A673 (cell line): Measurements from ENCODE around the gene LONRF3. TPM values are rescaled to one million over a fixed set of nuclear protein-coding genes. Genes with fewer than 3 reads are reported as not detected.
"Not testable (repeated sequence)": the region's sequence is repeated elsewhere in the genome, so short reads cannot be mapped to it uniquely, and the experiment has no call there.

Experiments used
- BruUV-seq: library from RNA; stranded (reverse); fragments of 400-500 nt; replicated peaks from 2 replicates; lab custom pipeline; 2021; lab: Mats Ljungman, UMichigan
- CTCF ChIA-PET: fragments of 300-600 bp; sonication (Branson Sonifier 250); formaldehyde crosslinking; loops from one replicate; lab custom pipeline; 2022; ENCODE audit warnings: antibody characterized with exemption; lab: Charles Lee
- POLR2A ChIA-PET: fragments of 300-600 bp; sonication (Branson Sonifier 250); formaldehyde crosslinking; loops from one replicate; lab custom pipeline; 2022; ENCODE audit warnings: antibody characterized with exemption; ENCODE audit not compliant: low non-redundant PET; lab: Charles Lee
- DNase-seq: peaks from one replicate; pipeline ENCODE4 v3.0.0-alpha.2; 2015; ENCODE audit warnings: low spot score
- H3K27ac ChIP-seq: fragments of 200-600 bp; sonication (generic); 2 replicates; pipeline ENCODE4 v1.5.1; 2016; ENCODE audit warnings: mixed run types, low read depth, mild to moderate bottlenecking, mixed read lengths, antibody characterized with exemption, low read length; ENCODE audit not compliant: poor library complexity, severe bottlenecking
- H3K27me3 ChIP-seq: fragments of 200-600 bp; sonication (generic); replicated peaks from 2 replicates; pipeline ENCODE4 v1.6.1; 2017; ENCODE audit warnings: mixed run types, low read depth, mild to moderate bottlenecking, mixed read lengths, antibody characterized with exemption, low read length; ENCODE audit not compliant: insufficient read depth, poor library complexity
- H3K36me3 ChIP-seq: fragments of 200-600 bp; sonication (generic); 2 replicates; pipeline ENCODE4 v1.6.1; 2016; ENCODE audit warnings: mixed run types, mild to moderate bottlenecking, mixed read lengths, antibody characterized with exemption, low read length; ENCODE audit not compliant: insufficient read depth, poor library complexity, severe bottlenecking
- H3K4me1 ChIP-seq: fragments of 200-600 bp; sonication (generic); 2 replicates; pipeline ENCODE4 v1.6.1; 2017; ENCODE audit warnings: mixed run types, mild to moderate bottlenecking, mixed read lengths, antibody characterized with exemption, low read length; ENCODE audit not compliant: insufficient read depth, poor library complexity, severe bottlenecking
- H3K4me3 ChIP-seq: fragments of 200-600 bp; sonication (generic); 2 replicates; pipeline ENCODE4 v1.5.1; 2016; ENCODE audit warnings: low read depth, mixed run types, mild to moderate bottlenecking, mixed read lengths, low read length; ENCODE audit not compliant: poor library complexity, severe bottlenecking
- H3K9me3 ChIP-seq: fragments of 200-600 bp; sonication (generic); 2 replicates; pipeline ENCODE4 v1.6.1; 2016; ENCODE audit warnings: mixed run types, low read depth, mild to moderate bottlenecking, mixed read lengths, antibody characterized with exemption, low read length; ENCODE audit not compliant: poor library complexity, severe bottlenecking
- EZH2 ChIP-seq: fragments of 200-600 bp; sonication (generic); IDR thresholded peaks from 2 replicates; pipeline ENCODE4 v1.6.1; 2017; ENCODE audit warnings: borderline replicate concordance, low read depth, mild to moderate bottlenecking, mixed read lengths, antibody characterized with exemption, low read length; ENCODE audit not compliant: poor library complexity, severe bottlenecking
- intact Hi-C: fragments of 100-400 bp; cut with micrococcal nuclease; formaldehyde crosslinking; loops from one replicate; pipeline ENCODE4 v1.10.0; 2022; ENCODE audit not compliant: unreplicated experiment
- total RNA-seq: library from RNA; stranded (reverse); gene quantifications from 2 replicates; pipeline ENCODE4 v1.2.3, GENCODE V29; 2021
- TF ChIP-seq, protein P1 (sequence below): fragments of 300-800, 200-600 bp; sonication (generic); conservative IDR thresholded peaks from 2 replicates; pipeline ENCODE4 v1.5.1; 2017; ENCODE audit warnings: low read depth, mild to moderate bottlenecking, antibody characterized with exemption, low read length, moderate library complexity, mixed read lengths

LONRF3 gene
- total RNA-seq, 1 experiment from 2014 or later: 0.11 TPM

DNA sequence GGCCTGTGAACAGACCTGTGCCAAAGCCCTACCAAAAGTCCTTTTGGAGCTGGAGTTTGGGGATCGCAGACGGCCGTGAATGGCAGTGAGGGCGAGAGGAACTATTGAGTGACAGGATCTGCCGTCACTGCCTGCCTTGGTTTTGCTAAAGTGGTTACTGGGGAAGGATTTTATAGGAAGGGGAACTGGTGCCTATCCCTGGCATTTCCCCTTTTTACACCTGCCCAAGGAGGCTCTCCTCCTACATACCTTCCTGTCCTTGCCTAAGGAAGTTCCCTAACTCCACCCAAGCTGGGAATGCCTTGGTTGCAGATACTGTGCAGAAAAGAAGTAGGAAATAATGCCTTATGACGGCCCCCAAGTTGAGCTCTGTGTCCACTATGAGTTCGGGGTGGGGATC, 14.5 kb downstream of the LONRF3 start:
- intact Hi-C loops: no loop called here
- no peak for DNase-seq
- BruUV-seq: no TSS peak
- Histone ChIP-seq H3K4me1 (no peaks in the 10 kb centered on the region), H3K4me3 (no peak overlapping the region), H3K27ac (no peak overlapping the region), H3K27me3 (no peaks in the 10 kb centered on the region), H3K9me3 (no peaks in the 10 kb centered on the region), H3K36me3 (no peaks in the 10 kb centered on the region)
- CTCF ChIA-PET: interaction anchor here (0.6 kb wide), 1 partner anchor 13 kb away, joined by 3 read pairs; no protein-coding TSS in a partner anchor
- POLR2A ChIA-PET: no interaction called here
- TF ChIP-seq, protein P1, sequence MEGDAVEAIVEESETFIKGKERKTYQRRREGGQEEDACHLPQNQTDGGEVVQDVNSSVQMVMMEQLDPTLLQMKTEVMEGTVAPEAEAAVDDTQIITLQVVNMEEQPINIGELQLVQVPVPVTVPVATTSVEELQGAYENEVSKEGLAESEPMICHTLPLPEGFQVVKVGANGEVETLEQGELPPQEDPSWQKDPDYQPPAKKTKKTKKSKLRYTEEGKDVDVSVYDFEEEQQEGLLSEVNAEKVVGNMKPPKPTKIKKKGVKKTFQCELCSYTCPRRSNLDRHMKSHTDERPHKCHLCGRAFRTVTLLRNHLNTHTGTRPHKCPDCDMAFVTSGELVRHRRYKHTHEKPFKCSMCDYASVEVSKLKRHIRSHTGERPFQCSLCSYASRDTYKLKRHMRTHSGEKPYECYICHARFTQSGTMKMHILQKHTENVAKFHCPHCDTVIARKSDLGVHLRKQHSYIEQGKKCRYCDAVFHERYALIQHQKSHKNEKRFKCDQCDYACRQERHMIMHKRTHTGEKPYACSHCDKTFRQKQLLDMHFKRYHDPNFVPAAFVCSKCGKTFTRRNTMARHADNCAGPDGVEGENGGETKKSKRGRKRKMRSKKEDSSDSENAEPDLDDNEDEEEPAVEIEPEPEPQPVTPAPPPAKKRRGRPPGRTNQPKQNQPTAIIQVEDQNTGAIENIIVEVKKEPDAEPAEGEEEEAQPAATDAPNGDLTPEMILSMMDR: no peak

DNA sequence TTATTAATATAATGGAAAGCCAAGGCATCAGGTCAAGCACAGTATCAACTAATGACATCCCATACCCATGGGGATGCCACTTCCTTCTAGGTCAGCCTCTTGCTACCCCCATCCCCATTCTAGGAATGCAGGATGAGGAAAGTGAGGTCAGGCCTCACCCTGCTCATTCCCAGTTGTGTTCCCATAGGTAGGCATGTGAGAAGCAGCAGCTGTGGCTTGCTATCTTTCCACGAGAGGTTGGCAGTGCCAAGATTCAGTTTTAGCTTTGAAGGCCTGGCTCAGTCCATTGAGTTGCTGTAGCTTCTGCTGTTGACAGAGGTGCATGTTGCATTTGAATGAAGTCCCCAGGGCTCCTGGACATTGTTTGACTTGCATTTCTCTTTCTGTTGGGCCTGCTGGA, 15.5 kb downstream of the LONRF3 start:
- POLR2A ChIA-PET: no interaction called here
- Histone ChIP-seq H3K4me1 (no peaks in the 10 kb centered on the region), H3K4me3 (no peak overlapping the region), H3K36me3 (no peaks in the 10 kb centered on the region), H3K27me3 (no peaks in the 10 kb centered on the region), H3K27ac (no peak overlapping the region), H3K9me3 (no peaks in the 10 kb centered on the region)
- intact Hi-C loops: no loop called here
- no TSS peak for BruUV-seq
- no peak for DNase-seq
- CTCF ChIA-PET: no interaction called here
- TF ChIP-seq, protein P1: no peak
- no peak for TF ChIP-seq EZH2

DNA sequence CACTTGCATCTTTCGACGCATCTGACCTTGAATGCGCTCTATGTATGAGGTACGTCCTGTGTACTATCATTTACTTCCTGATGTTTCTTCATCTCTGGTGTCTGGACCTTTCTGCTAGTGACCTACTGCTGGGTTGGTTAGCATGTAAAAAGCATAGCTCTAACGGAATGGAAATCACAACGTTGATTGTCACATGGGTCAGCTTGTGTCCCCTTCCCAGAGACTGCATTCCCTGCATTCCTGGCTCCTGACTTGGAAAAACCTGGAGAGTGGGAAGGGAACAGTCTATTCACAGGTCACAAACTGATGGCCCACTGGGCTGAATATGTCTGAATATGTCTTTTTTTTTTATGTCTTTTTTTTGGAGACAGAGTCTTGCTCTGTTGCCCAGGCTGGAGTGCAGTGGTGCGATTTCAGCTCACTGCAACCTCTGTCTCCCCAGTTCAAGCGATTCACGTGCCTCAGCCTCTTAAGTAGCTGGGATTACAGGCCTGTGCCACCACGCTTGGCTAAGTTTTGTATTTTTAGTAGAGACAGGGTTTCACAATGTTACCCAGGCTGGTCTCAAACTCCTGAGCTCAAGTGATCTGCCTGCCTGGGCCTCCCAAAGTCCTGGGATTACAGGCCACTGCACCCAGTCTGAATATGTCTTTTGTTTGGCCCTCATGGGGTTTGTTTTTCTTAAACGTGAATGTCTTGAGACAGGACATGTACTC, 16.3 kb downstream of the LONRF3 start:
- H3K9me3 ChIP-seq: no peaks in the 10 kb centered on the region
- intact Hi-C loops: no loop called here
- no peaks in the 10 kb centered on the region for H3K27me3 ChIP-seq
- ChIA-PET CTCF (no interaction called here), POLR2A (no interaction called here)
- no peaks in the 10 kb centered on the region for H3K36me3 ChIP-seq
- no TSS peak for BruUV-seq
- H3K4me3 ChIP-seq: no peak overlapping the region
- no peak for DNase-seq
- TF ChIP-seq, protein P1: no peak
- no peak for TF ChIP-seq EZH2
- H3K27ac ChIP-seq: no peak overlapping the region
- no peaks in the 10 kb centered on the region for H3K4me1 ChIP-seq

DNA sequence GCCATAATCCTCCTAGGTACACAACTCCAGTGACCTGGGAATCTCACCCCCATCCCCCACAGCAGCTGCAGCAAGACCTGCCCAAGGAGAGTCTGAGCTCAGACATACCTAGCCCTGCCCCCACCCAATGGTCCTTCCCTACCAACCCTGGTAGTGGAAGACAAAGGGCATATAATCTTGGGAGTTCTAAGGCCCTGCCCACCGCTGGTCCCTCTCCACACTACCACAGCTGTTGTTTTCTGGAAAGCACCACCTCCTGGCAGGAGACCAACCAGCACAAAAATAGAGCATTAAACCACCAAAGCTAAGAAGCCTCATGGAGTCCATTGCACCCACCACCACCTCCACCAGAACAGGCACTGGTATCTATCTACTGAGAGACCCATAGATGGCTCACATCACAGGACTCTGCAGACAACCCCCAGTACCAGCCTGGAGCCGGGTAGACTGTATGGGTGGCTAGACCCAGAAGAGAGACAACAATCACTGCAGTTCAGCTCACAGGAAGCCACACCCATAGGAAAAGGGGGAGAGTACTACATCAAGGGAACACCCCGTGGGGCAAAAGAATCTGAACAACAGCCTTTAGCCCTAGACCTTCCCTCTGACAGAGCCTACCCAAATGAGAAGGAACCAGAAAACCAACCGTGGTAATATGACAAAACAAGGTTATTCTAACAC, 18.2 kb downstream of the LONRF3 start:
- CTCF ChIA-PET, H3K27me3 ChIP-seq, H3K27ac ChIP-seq, H3K4me1 ChIP-seq, H3K4me3 ChIP-seq, POLR2A ChIA-PET, intact Hi-C loops, H3K9me3 ChIP-seq, BruUV-seq, H3K36me3 ChIP-seq, DNase-seq: not testable (repeated sequence)
